Measurements from ENCODE around the gene FOXK1.

The FOXK1 gene

GRCh38 chr7:4747013-4747412, 64.9 kb downstream of the FOXK1 start:
- Mint-ChIP-seq H3K4me1 (peaks cover 66% of the 10 kb centered on the region), H3K36me3 (ENCODE audit: low read depth) (peaks cover 29% of the 10 kb centered on the region), H3K27ac (peak overlapping the region; percentile 79), H3K27me3 (no peaks in the 10 kb centered on the region), H3K4me3 (no peak overlapping the region), H3K9me3 (no peaks in the 10 kb centered on the region)
- ATAC-seq (no peak), DNase-seq (no peak)

DNA sequence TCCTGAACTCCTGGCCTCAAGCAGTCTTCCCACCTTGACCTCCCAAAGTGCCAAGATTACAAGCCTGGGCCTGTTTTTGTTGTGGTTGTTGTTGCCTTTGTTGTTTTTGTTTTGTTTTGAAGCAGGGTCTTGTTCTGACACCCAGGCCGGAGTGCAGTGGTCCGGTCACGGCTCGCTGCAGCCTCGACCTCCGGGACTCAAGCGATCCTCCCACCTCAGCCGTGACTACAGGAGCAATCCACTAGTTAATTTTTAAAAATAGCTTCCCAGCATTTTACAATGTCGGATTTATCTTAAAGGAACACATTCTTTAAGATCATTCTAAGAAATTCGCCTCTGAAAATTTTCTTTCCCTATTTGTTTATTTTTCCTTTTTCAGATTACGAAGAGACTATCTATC, 65.7 kb downstream of the FOXK1 start:
- Mint-ChIP-seq H3K36me3 (ENCODE audit: low read depth) (peaks cover 24% of the 10 kb centered on the region), H3K9me3 (no peaks in the 10 kb centered on the region), H3K4me1 (peaks cover 63% of the 10 kb centered on the region), H3K27ac (peak overlapping the region; percentile 79), H3K27me3 (no peaks in the 10 kb centered on the region), H3K4me3 (peak overlapping the region; percentile 32)
- ATAC-seq (no peak), DNase-seq (no peak)

DNA sequence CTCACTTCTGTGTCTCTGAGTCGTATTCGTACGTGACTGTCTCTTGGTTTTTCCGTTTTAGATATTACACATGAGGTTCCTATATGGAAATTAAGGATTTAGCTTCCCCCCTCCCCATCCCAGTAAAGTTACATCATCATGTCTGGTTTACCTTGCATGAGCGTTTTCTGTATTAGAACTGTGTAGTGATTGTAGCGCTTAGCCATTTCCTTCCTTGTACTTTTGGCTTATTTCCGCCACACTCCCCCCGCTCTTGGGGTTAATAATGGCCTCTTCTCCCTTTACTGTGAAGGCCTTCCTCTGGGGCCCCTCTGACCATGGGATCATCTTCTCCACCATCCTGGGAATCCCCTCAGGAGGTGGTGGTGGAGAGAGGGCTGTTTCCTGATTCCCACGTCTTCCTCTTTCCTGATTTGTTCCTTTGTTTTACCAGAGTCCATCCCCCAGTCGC, 66.2 kb downstream of the FOXK1 start:
- no peak for DNase-seq
- Mint-ChIP-seq H3K27me3 (no peaks in the 10 kb centered on the region), H3K4me1 (peaks cover 64% of the 10 kb centered on the region), H3K36me3 (ENCODE audit: low read depth) (peaks cover 22% of the 10 kb centered on the region), H3K4me3 (peak overlapping the region; percentile 32), H3K27ac (peak overlapping the region; percentile 79), H3K9me3 (no peaks in the 10 kb centered on the region)
- ATAC-seq, result peak; percentile 3

DNA sequence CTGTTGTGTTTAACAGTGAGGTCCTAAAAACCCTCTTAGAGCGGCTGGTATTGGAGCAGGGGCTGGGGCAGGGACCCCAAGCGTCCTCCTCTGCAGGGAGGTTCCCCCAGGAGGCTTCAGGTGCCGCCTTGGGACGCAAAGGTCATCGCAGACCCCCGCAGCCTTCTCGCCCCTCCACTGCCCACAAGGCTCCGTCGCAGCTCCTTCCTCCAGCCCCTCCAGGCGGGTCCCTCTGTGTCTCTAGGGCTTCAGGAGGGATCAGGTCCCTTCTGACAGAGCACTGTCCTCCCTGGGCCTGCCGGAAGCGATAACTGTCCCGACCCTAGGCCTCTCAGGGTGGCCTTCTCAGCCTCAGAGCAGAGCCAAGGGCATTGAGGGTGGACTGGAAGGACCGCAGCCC, 67.3 kb downstream of the FOXK1 start:
- Mint-ChIP-seq H3K9me3 (no peaks in the 10 kb centered on the region), H3K4me3 (no peak overlapping the region), H3K27ac (peak overlapping the region; percentile 79), H3K27me3 (no peaks in the 10 kb centered on the region), H3K36me3 (ENCODE audit: low read depth) (peaks cover 21% of the 10 kb centered on the region), H3K4me1 (peaks cover 58% of the 10 kb centered on the region)
- DNase-seq, result no peak
- ATAC-seq, result no peak

DNA sequence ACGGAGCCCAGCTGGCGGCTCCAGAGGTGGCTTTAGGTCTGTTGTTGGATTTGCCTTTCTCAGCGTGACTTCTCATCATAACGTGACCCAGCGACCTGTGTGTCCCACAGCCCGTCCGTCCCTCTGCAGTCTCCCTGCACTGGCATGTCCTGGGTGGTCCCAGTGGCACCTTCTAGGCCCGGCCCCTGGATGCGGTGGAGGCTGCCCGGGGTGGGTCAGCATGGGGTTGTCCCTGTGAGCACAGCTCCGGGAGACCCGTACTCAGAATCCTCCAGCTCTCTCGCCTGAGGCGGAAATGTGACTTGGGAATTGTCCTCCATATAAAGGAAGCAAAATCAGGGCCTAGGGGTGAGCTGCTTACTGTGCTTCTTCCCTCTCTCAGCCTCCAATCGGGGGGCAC, 67.7 kb downstream of the FOXK1 start:
- peaks cover 22% of the 10 kb centered on the region for H3K36me3 Mint-ChIP-seq (ENCODE audit: low read depth)

GRCh38 chr7:4751398-4751947, 69.4 kb downstream of the FOXK1 start:
- H3K4me1 Mint-ChIP-seq, result peaks cover 37% of the 10 kb centered on the region
- DNase-seq, result no peak

More for the DNA sequence above, 67.7 kb downstream of the FOXK1 start:
- ATAC-seq (no peak), DNase-seq (no peak)
- Mint-ChIP-seq H3K4me3 (no peak overlapping the region), H3K4me1 (peaks cover 53% of the 10 kb centered on the region), H3K27ac (no peak overlapping the region), H3K27me3 (no peaks in the 10 kb centered on the region), H3K9me3 (no peaks in the 10 kb centered on the region)

GRCh38 chr7:4753598-4754432, 71.7 kb downstream of the FOXK1 start:
- DNase-seq (peak; percentile 89), ATAC-seq (peak; percentile 88)
- H3K36me3 Mint-ChIP-seq (ENCODE audit: low read depth), result peaks cover 12% of the 10 kb centered on the region
- H3K27me3 Mint-ChIP-seq, result no peaks in the 10 kb centered on the region
- H3K27ac Mint-ChIP-seq, result no peak overlapping the region
- no peak overlapping the region for H3K4me3 Mint-ChIP-seq
- peaks cover 17% of the 10 kb centered on the region for H3K4me1 Mint-ChIP-seq
- no peaks in the 10 kb centered on the region for H3K9me3 Mint-ChIP-seq

More at GRCh38 chr7:4751398-4751947, 69.4 kb downstream of the FOXK1 start:
- H3K4me3 Mint-ChIP-seq, result no peak overlapping the region
- ATAC-seq, result no peak
- H3K9me3 Mint-ChIP-seq, result no peaks in the 10 kb centered on the region
- no peak overlapping the region for H3K27ac Mint-ChIP-seq
- no peaks in the 10 kb centered on the region for H3K27me3 Mint-ChIP-seq
- peaks cover 22% of the 10 kb centered on the region for H3K36me3 Mint-ChIP-seq (ENCODE audit: low read depth)

GRCh38 chr7:4754433-4755010, 72.4 kb downstream of the FOXK1 start:
- H3K36me3 Mint-ChIP-seq (ENCODE audit: low read depth), result peaks cover 12% of the 10 kb centered on the region
- H3K27ac Mint-ChIP-seq, result no peak overlapping the region
- DNase-seq (no peak), ATAC-seq (no peak)
- H3K9me3 Mint-ChIP-seq, result no peaks in the 10 kb centered on the region
- no peaks in the 10 kb centered on the region for H3K27me3 Mint-ChIP-seq
- no peak overlapping the region for H3K4me3 Mint-ChIP-seq
- peaks cover 14% of the 10 kb centered on the region for H3K4me1 Mint-ChIP-seq

DNA sequence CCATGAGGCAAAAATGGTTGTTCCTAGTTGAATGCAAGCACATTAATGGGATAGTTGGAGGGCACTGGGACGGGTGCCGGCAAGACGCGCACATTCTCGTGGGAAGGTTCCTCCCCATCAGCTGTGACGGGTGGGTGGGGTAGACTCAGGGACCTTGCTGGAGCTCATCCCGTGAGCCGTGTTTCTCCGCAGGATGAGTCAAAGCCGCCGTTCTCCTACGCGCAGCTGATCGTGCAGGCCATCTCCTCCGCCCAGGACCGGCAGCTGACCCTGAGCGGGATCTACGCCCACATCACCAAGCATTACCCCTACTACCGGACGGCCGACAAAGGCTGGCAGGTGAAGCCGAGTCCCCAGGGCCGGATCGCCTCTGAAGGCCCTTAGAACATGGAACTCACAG, 73.0 kb downstream of the FOXK1 start:
- ATAC-seq (no peak), DNase-seq (no peak)
- peaks cover 14% of the 10 kb centered on the region for H3K4me1 Mint-ChIP-seq
- H3K27me3 Mint-ChIP-seq, result no peaks in the 10 kb centered on the region
- H3K36me3 Mint-ChIP-seq (ENCODE audit: low read depth), result peaks cover 15% of the 10 kb centered on the region
- no peak overlapping the region for H3K27ac Mint-ChIP-seq
- H3K9me3 Mint-ChIP-seq, result no peaks in the 10 kb centered on the region
- no peak overlapping the region for H3K4me3 Mint-ChIP-seq

GRCh38 chr7:4758111-4758510, 76.0 kb downstream of the FOXK1 start:
- no peaks in the 10 kb centered on the region for H3K9me3 Mint-ChIP-seq
- peaks cover 6% of the 10 kb centered on the region for H3K4me1 Mint-ChIP-seq
- ATAC-seq (no peak), DNase-seq (no peak)
- peaks cover 19% of the 10 kb centered on the region for H3K36me3 Mint-ChIP-seq (ENCODE audit: low read depth)
- no peak overlapping the region for H3K4me3 Mint-ChIP-seq
- H3K27me3 Mint-ChIP-seq, result no peaks in the 10 kb centered on the region
- H3K27ac Mint-ChIP-seq, result no peak overlapping the region

DNA sequence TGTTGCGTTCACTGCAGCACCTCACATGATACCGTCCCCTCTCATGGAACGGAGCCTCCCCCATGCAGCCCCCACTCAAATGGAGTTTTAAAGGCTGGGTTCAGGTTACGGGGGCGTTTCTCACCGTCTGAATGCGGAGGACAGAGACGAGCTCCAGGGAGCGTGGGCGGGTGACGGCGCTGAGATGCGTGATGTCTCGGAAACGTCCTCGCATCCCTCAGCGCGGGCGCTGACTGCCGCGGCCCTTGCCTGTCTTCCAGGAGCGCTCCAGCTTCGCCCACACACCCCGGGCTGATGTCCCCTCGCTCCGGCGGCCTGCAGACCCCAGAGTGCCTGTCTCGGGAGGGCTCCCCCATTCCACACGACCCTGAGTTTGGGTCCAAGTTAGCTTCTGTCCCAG, 76.7 kb downstream of the FOXK1 start:
- H3K27ac Mint-ChIP-seq, result no peak overlapping the region
- peaks cover under 1% of the 10 kb centered on the region for H3K4me1 Mint-ChIP-seq
- H3K36me3 Mint-ChIP-seq (ENCODE audit: low read depth), result peaks cover 19% of the 10 kb centered on the region
- no peak for DNase-seq
- no peaks in the 10 kb centered on the region for H3K9me3 Mint-ChIP-seq
- no peak overlapping the region for H3K4me3 Mint-ChIP-seq
- ATAC-seq, result no peak
- H3K27me3 Mint-ChIP-seq, result no peaks in the 10 kb centered on the region

DNA sequence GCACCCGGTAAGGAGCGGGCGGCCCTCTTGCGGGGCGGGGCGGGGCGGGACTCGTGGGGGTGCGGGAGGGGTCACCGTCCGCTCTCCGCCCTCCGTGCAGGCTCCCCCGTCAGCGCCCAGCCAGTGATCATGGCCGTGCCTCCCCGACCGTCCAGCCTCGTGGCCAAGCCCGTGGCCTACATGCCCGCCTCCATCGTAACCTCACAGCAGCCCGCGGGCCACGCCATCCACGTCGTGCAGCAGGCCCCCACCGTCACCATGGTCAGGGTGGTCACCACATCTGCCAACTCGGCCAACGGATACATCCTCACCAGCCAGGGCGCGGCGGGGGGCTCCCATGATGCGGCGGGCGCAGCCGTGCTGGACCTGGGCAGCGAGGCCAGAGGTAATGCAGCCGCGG, 77.1 kb downstream of the FOXK1 start:
- Mint-ChIP-seq H3K27me3 (no peaks in the 10 kb centered on the region), H3K27ac (no peak overlapping the region), H3K4me3 (no peak overlapping the region), H3K9me3 (no peaks in the 10 kb centered on the region), H3K4me1 (no peaks in the 10 kb centered on the region), H3K36me3 (ENCODE audit: low read depth) (peaks cover 19% of the 10 kb centered on the region)
- DNase-seq (no peak), ATAC-seq (no peak)

DNA sequence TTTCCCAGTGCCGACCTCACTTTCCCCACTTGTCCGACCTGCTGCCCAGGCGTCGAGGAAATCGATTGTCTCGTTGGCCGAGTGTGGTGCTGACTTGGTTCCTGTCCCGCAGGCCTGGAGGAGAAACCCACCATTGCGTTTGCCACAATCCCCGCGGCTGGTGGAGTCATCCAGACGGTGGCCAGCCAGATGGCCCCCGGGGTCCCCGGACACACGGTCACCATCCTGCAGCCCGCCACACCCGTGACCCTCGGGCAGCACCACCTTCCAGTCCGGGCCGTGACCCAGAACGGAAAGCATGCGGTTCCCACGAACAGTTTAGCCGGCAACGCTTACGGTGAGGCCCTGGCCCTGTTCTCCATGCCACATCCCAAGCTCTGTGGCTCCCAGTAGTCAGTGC, 78.9 kb downstream of the FOXK1 start:
- ATAC-seq, result no peak
- H3K4me1 Mint-ChIP-seq, result no peaks in the 10 kb centered on the region
- no peak for DNase-seq
- H3K27me3 Mint-ChIP-seq, result no peaks in the 10 kb centered on the region
- no peak overlapping the region for H3K4me3 Mint-ChIP-seq
- no peaks in the 10 kb centered on the region for H3K9me3 Mint-ChIP-seq
- peaks cover 11% of the 10 kb centered on the region for H3K36me3 Mint-ChIP-seq (ENCODE audit: low read depth)
- H3K27ac Mint-ChIP-seq, result no peak overlapping the region

GRCh38 chr7:4762121-4763055, 80.3 kb downstream of the FOXK1 start:
- Mint-ChIP-seq H3K36me3 (ENCODE audit: low read depth) (peaks cover 11% of the 10 kb centered on the region), H3K9me3 (no peaks in the 10 kb centered on the region), H3K27ac (no peak overlapping the region), H3K4me1 (no peaks in the 10 kb centered on the region), H3K4me3 (no peak overlapping the region), H3K27me3 (no peaks in the 10 kb centered on the region)
- ATAC-seq, result no peak
- DNase-seq, result no peak

All from activated naive CD8-positive, alpha-beta T cell treated with anti-CD3 and anti-CD28 coated beads, Interleukin-2, amount 50 U/mL, for 24 hours (primary cell).